AG09319 (cell line): ENCODE measurements around the gene IGF2BP3.
A peak's percentile ranks its signal among the peaks of the same experiment; 100 is the strongest.
"Not testable (repeated sequence)": the region's sequence is repeated elsewhere in the genome, so short reads cannot be mapped to it uniquely, and the experiment has no call there.

Source experiments
- DNase-seq: peaks from one replicate; pipeline ENCODE4 v3.0.0-alpha.2; 2010; ENCODE audit warnings: low read depth; ENCODE audit errors: extremely low read depth
- TF ChIP-seq, protein P1 (sequence below): IDR thresholded peaks from 2 replicates; pipeline ENCODE4 v1.5.1; 2011; ENCODE audit warnings: low read depth, mild to moderate bottlenecking, inconsistent platforms, low read length, moderate library complexity

Gene IGF2BP3

DNA sequence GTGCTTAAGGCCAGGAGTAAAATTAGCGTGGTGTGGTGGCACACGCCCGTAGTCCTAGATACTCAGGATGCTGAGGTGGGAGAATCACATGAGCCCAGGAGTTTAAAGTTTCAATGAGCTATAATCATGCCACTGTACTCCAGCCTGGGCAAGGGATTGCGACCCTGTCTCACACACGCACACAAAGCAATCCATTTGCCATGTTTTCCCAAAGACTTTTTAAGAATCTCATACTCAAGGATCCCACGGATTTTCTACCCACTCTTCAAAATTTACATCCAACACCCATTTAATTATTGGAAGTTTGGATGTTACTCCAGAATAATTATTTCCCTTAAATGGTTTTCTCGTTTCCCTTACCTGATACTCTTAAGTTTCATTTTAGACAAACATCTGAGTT lies 47.9 kb downstream of the IGF2BP3 start:
- DNase-seq: no peak
- TF ChIP-seq, protein P1, sequence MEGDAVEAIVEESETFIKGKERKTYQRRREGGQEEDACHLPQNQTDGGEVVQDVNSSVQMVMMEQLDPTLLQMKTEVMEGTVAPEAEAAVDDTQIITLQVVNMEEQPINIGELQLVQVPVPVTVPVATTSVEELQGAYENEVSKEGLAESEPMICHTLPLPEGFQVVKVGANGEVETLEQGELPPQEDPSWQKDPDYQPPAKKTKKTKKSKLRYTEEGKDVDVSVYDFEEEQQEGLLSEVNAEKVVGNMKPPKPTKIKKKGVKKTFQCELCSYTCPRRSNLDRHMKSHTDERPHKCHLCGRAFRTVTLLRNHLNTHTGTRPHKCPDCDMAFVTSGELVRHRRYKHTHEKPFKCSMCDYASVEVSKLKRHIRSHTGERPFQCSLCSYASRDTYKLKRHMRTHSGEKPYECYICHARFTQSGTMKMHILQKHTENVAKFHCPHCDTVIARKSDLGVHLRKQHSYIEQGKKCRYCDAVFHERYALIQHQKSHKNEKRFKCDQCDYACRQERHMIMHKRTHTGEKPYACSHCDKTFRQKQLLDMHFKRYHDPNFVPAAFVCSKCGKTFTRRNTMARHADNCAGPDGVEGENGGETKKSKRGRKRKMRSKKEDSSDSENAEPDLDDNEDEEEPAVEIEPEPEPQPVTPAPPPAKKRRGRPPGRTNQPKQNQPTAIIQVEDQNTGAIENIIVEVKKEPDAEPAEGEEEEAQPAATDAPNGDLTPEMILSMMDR: no peak

DNA sequence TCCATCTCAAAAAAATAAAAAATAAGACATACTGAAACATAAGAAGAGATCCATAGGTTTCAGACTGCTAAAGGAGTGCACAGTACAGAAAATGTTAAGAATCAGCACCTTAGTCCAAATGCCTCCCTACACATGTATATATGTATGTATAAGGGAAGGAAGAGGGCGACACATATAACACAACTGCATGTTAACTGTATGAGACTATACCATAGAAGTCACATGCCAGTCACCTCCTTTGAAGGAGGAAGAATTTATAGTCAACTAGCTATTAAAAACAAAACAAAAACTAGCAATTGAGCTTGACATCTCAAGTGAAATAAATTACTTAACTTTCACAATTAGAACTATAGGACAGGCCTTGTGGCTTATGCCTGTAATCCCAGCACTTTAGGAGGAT lies 50.4 kb downstream of the IGF2BP3 start:
- DNase-seq: no peak
- TF ChIP-seq, protein P1: no peak

DNA sequence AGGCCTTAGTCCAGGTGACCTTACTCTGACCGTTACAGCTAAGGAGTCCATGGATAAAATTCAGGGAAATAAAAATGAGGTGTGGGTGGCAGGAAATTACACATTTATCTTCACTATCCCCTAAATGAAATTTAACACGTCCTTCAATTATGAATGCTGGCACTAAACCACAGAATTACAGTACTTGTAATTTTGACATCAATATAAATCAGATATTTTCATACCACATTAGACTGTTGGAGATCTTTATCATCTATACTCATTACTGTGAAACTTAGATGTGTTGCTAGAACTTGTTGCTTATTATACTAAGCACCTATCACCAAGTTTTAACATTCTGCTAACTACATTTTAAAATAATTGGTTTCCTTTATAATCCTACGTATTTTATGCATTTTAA lies 51.1 kb downstream of the IGF2BP3 start:
- DNase-seq: no peak
- TF ChIP-seq, protein P1: no peak

DNA sequence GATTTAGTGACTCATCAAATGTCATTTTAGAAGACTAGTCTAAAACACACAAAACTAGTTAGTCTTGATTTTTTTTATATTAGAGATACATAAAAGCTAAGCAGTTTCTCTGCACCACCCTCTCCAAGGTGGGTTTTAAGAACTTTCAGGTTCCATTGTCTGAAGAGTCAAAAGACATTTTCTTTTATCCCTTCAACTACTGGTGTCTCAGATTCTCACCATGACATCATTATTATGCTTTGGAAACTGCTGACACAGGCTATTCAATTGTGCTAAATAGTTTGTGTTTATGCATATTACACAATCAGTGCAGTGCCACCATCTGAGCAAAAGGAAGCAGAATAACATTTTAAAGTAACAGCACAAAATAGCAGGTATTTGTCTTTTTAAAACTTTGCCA lies 52.2 kb downstream of the IGF2BP3 start:
- peak; percentile 8 for DNase-seq

DNA sequence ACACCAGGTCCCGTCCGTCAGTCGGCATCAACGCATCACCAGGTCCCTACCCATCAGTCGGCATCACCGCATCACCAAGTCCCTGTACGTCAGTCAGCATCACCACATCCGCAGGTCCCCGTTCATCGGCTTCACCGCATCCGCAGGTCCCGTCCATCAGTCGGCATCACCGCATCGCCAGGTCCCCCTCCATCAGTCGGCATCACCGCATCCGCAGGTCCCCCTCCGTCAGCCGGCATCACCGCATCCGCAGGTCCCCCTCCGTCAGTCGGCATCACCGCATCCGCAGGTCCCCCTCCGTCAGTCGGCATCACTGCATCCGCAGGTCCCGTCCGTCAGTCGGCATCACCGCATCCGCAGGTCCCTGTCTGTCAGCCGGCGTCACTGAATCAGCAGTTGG lies 55.1 kb downstream of the IGF2BP3 start:
- TF ChIP-seq, protein P1: no peak
- DNase-seq: no peak

More for the DNA sequence above, 52.2 kb downstream of the IGF2BP3 start:
- TF ChIP-seq, protein P1: no peak

DNA sequence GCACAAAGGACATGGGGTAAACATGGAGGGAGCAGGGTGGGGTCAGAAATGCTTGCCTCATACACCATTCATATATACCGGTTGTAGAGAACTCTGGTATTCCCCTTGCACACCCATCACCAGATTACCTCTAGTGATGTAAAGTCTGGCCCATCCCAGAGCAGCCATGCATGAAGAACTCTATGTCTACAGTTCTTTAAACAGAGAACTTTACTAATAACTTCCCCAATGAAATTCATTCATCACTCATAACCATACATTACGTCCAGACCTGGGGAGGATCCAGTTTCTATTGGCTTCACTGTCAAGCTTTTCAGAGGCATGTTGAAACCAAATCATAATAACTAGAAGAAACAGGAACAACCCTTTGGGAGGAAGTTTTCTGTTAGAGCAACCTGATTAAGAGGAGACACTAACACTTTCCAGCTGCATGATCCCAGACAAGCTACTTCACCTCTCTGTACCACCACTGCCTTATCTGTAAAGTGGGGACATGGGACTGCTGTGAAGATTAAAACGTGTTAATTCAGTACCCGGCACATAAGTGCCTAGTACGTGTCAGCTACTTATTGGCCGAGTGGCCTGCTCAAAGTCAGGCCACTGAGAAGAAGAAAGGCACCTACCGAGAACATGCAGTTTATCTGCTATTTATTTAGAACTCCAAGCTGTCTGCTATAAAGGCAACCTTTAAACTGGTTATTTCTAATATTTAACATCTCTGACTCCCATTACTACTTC lies 59.7 kb downstream of the IGF2BP3 start:
- no peak for DNase-seq
- TF ChIP-seq, protein P1: no peak

DNA sequence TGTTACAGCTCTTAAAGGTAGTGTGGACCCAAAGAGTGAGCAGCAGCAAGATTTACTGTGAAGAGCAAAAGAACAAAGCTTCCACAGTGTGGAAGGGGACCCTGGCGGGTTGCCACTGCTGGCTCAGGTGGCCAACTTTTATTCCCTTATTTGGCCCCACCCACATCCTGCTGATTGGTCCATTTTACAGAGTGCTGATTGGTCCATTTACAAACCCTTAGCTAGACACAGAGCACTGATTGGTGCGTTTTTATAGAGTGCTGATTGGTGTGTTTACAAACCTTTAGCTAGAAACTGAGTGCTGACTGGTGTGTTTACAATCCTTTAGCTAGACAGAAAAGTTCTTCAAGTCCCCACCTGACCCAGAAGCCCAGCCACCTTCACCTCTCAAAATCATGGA lies 63.7 kb downstream of the IGF2BP3 start:
- not testable (repeated sequence) for DNase-seq

DNA sequence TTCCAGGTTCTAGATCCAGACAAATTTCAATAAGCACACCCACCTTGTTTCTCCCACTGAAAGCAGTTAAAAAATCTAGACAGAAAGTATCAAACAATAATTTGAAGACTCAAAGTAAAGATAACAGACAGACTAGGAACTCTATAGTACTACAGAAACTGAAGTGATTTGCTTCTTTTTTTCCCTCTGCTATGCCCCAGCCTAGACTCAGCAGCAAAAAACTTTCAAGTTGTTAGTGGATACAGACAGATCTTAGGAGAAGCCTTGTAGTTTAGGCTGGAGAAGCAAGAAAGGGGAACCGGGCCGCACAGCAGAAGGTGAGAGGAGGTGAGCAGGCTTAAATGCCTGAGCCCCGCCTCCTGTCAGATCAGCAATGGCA lies 65.1 kb downstream of the IGF2BP3 start:
- DNase-seq: no peak
- TF ChIP-seq, protein P1: no peak
